Activated T-helper 9 cell treated with anti-CD3 and anti-CD28 coated beads, Interleukin-2, amount 50 U/mL, for 16 hours (primary cell): ENCODE measurements around the gene HSD3B1.

Experiments
- DNase-seq: peaks from one replicate; pipeline ENCODE4 v3.0.0-alpha.2; 2020; ENCODE audit warnings: low read depth

The HSD3B1 gene

GRCh38 chr1:119506941-119507340 is at the start of gene HSD3B1:
Gene HSD3B1, plus strand, starts transcription at chr1:119507210. Its CDS starts 267 bp downstream, at chr1:119507477.
- DNase-seq: no peak

- no peak for DNase-seq
Observed at GRCh38 chr1:119462964-119463363, 44.0 kb upstream of the HSD3B1 start.

- DNase-seq: no peak
Observed at GRCh38 chr1:119463569-119463968, 43.4 kb upstream of the HSD3B1 start.

DNA sequence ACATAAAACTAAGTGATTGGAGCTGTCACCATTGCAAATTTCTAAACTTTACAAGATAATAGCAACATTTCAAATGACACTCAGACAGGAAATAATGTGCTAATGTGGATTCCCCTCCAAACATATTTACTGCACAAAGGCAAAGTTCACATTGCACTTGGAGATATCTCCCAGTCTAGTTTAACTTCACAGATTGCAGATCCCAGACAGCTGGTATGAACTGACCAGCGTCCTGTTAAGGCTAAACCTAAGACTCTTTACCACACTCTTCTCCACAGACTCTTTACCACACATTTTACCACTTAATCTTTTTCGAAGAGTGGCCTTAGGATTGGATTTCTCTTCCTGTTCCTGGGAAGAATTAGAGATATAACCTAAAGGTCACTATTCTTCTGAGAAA is 40.6 kb upstream of the HSD3B1 start:
- DNase-seq: no peak

- DNase-seq: no peak
Observed at GRCh38 chr1:119467219-119467618, 39.8 kb upstream of the HSD3B1 start.

GRCh38 chr1:119467857-119468668 is 38.9 kb upstream of the HSD3B1 start:
- no peak for DNase-seq

GRCh38 chr1:119469741-119470140 is 37.3 kb upstream of the HSD3B1 start:
- no peak for DNase-seq

- no peak for DNase-seq
Observed at GRCh38 chr1:119470377-119470776, 36.6 kb upstream of the HSD3B1 start.

GRCh38 chr1:119470958-119471357 is 36.1 kb upstream of the HSD3B1 start:
- no peak for DNase-seq

- no peak for DNase-seq
Observed at GRCh38 chr1:119471566-119471965, 35.4 kb upstream of the HSD3B1 start.

GRCh38 chr1:119472080-119472818 is 34.8 kb upstream of the HSD3B1 start:
- DNase-seq: no peak

- DNase-seq: no peak
Observed at GRCh38 chr1:119472819-119473175, 34.2 kb upstream of the HSD3B1 start.

GRCh38 chr1:119475866-119476439 is 31.1 kb upstream of the HSD3B1 start:
- no peak for DNase-seq

DNA sequence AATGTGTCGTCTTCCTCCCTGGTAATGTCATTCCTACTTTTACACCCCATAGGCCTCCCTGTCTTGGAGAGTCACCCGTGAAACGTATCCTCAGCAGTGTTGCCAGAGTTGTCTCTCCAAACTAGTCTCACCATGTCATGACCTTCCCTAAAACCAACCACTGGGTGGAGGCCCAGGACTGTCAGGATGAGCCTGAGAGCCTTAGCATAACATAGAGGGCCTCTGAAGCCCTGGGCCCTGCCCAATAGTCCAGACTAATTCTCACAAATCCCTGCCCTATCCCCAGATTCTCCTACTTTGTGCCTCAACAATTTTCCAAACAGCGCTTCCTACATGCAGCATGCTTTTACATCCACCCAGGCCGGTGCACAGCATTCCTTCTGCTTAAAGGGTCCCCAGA is 29.3 kb upstream of the HSD3B1 start:
- no peak for DNase-seq

- DNase-seq: no peak
Observed at GRCh38 chr1:119480175-119480574, 26.8 kb upstream of the HSD3B1 start.

GRCh38 chr1:119481951-119482350 is 25.1 kb upstream of the HSD3B1 start:
- no peak for DNase-seq

- DNase-seq: no peak
Observed at GRCh38 chr1:119482517-119483425, 24.2 kb upstream of the HSD3B1 start.

- no peak for DNase-seq
Observed at GRCh38 chr1:119483441-119484200, 23.4 kb upstream of the HSD3B1 start.

- DNase-seq: no peak
Observed at GRCh38 chr1:119485201-119485600, 21.8 kb upstream of the HSD3B1 start.

GRCh38 chr1:119488216-119488615 is 18.8 kb upstream of the HSD3B1 start:
- DNase-seq: no peak

GRCh38 chr1:119489201-119489600 is 17.8 kb upstream of the HSD3B1 start:
- no peak for DNase-seq
